Peyer's patch (tissue), 4 donors: ENCODE measurements around the gene RNF182.

Experiments used
- POLR2A ChIP-seq, 2 donors: fragments of 450-650 bp; IDR thresholded peaks; one replicate each; pipeline ENCODE4 v1.5.1; 2017; ENCODE audit warnings: antibody characterized with exemption in 2 of 2, mild to moderate bottlenecking in 2 of 2, moderate library complexity in 2 of 2
- TF ChIP-seq, protein P1 (sequence below), 6 experiments: fragments of 450-650 bp in 4 of 6; fragments of 200-600 bp in 2 of 6; sonication (generic) in 1 of 6; IDR thresholded peaks; one replicate each; pipeline ENCODE4 v1.5.1; 2017 to 2019; ENCODE audit warnings: antibody characterized with exemption in 6 of 6, mild to moderate bottlenecking in 3 of 6, moderate library complexity in 1 of 6

DNA sequence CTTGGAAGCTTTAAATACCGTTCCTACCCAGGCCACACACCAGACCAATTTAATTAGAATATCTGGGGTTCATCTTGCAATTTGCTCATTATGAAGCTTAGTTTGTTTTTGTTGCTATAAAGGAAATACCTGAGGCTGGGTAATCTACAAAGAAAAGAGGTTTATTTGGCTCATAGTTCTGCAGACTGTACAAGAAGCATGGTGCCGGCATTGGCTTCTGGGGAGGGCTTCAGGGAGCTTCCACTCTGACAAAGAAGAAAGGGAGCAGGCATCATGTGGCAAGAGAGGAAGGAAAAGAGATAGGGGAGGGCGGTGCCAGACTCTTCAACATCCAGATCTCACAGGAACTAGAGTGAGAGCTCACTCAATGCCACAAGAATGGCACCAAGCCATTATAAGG, 73.6 kb downstream of the RNF182 start:
- TF ChIP-seq, protein P1, sequence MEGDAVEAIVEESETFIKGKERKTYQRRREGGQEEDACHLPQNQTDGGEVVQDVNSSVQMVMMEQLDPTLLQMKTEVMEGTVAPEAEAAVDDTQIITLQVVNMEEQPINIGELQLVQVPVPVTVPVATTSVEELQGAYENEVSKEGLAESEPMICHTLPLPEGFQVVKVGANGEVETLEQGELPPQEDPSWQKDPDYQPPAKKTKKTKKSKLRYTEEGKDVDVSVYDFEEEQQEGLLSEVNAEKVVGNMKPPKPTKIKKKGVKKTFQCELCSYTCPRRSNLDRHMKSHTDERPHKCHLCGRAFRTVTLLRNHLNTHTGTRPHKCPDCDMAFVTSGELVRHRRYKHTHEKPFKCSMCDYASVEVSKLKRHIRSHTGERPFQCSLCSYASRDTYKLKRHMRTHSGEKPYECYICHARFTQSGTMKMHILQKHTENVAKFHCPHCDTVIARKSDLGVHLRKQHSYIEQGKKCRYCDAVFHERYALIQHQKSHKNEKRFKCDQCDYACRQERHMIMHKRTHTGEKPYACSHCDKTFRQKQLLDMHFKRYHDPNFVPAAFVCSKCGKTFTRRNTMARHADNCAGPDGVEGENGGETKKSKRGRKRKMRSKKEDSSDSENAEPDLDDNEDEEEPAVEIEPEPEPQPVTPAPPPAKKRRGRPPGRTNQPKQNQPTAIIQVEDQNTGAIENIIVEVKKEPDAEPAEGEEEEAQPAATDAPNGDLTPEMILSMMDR (IDR thresholded peaks at IDR 0.05): no peak
- no peak for TF ChIP-seq POLR2A (IDR thresholded peaks at IDR 0.05)
